ENCODE results near the gene SIT1.

The SIT1 gene

GRCh38 chr9:35682520-35683315, 32.0 kb upstream of the SIT1 start:
- DNase-seq (ENCODE audit: low spot score): no peak

DNA sequence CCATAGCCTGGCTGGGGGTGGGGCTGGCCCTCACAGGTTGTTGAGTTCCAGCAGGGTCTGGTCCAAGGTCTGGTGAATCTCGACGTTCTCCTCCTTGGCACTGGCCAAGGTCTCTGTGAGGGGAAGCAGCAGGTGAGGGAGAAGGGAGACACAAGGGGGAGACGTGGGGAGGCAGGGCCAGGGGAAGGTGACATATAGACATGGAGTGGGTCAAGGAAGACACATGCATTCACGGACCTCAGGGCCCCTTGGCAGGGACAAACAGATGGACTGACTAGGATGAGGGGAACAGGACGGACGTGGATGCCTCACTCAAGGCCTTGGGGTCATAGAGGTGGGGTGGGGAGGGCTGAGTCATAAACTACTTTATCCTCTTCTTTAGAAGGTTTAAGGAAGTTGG, 31.3 kb upstream of the SIT1 start:
- no peak for DNase-seq (ENCODE audit: low spot score)

- no peak for DNase-seq (ENCODE audit: low spot score)
These were observed 30.7 kb upstream of the SIT1 start for GRCh38 chr9:35681341-35682002.

GRCh38 chr9:35680331-35681105, 29.8 kb upstream of the SIT1 start:
- no peak for DNase-seq (ENCODE audit: low spot score)

DNA sequence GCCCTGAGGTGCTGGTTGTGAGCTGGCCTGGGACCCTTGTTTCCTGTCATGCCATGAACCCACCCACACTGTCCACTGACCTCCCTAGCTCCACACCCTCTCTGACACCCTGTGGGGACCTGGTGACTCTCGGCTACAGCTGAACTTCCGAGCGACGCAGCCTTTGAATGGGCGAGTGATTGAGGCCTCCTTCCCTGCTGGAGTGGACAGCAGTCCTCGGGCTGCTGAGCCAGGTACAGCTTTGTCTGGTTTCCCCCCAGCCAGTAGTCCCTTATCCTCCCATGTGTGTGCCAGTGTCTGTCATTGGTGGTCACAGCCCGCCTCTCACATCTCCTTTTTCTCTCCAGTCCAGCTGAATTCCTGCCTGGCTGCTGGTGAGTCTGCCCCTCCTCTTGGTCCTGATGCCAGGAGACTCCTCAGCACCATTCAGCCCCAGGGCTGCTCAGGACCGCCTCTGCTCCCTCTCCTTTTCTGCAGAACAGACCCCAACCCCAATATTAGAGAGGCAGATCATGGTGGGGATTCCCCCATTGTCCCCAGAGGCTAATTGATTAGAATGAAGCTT, 29.1 kb upstream of the SIT1 start:
- DNase-seq (ENCODE audit: low spot score): no peak

DNA sequence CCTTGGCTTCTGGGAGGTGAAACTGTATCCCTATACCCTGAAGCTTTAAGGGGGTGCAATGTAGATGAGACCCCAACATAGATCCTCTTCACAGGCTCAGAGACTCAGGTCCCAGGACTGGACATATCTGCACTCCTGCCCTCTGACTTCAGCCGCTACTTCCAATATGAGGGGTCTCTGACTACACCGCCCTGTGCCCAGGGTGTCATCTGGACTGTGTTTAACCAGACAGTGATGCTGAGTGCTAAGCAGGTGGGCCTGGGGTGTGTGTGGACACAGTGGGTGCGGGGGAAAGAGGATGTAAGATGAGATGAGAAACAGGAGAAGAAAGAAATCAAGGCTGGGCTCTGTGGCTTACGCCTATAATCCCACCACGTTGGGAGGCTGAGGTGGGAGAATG, 28.4 kb upstream of the SIT1 start:
- DNase-seq (ENCODE audit: low spot score): no peak

- DNase-seq (ENCODE audit: low spot score): no peak
These were observed 25.1 kb upstream of the SIT1 start for GRCh38 chr9:35675732-35676392.

- DNase-seq (ENCODE audit: low spot score): no peak
These were observed 24.5 kb upstream of the SIT1 start for GRCh38 chr9:35675204-35675603.

DNA sequence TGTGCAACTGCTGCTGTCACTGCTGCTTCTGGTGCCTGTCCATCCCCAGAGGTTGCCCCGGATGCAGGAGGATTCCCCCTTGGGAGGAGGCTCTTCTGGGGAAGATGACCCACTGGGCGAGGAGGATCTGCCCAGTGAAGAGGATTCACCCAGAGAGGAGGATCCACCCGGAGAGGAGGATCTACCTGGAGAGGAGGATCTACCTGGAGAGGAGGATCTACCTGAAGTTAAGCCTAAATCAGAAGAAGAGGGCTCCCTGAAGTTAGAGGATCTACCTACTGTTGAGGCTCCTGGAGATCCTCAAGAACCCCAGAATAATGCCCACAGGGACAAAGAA, 23.3 kb upstream of the SIT1 start:
- DNase-seq (ENCODE audit: low spot score): no peak

DNA sequence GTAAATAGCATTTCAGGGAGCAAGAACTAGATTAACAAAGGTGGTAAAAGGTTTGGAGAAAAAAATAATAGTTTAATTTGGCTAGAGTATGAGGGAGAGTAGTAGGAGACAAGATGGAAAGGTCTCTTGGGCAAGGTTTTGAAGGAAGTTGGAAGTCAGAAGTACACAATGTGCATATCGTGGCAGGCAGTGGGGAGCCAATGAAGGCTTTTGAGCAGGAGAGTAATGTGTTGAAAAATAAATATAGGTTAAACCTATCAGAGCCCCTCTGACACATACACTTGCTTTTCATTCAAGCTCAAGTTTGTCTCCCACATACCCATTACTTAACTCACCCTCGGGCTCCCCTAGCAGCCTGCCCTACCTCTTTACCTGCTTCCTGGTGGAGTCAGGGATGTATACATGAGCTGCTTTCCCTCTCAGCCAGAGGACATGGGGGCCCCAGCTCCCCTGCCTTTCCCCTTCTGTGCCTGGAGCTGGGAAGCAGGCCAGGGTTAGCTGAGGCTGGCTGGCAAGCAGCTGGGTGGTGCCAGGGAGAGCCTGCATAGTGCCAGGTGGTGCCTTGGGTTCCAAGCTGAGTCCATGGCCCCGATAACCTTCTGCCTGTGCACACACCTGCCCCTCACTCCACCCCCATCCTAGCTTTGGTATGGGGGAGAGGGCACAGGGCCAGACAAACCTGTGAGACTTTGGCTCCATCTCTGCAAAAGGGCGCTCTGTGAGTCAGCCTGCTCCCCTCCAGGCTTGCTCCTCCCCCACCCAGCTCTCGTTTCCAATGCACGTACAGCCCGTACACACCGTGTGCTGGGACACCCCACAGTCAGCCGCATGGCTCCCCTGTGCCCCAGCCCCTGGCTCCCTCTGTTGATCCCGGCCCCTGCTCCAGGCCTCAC, 22.6 kb upstream of the SIT1 start, which contains the start of gene CA9:
TSS of gene CA9 (plus strand) at position 797 of the 893 bp plus-strand sequence. CDS start at position 829, 32 bp downstream.
- no peak for DNase-seq (ENCODE audit: low spot score)

DNA sequence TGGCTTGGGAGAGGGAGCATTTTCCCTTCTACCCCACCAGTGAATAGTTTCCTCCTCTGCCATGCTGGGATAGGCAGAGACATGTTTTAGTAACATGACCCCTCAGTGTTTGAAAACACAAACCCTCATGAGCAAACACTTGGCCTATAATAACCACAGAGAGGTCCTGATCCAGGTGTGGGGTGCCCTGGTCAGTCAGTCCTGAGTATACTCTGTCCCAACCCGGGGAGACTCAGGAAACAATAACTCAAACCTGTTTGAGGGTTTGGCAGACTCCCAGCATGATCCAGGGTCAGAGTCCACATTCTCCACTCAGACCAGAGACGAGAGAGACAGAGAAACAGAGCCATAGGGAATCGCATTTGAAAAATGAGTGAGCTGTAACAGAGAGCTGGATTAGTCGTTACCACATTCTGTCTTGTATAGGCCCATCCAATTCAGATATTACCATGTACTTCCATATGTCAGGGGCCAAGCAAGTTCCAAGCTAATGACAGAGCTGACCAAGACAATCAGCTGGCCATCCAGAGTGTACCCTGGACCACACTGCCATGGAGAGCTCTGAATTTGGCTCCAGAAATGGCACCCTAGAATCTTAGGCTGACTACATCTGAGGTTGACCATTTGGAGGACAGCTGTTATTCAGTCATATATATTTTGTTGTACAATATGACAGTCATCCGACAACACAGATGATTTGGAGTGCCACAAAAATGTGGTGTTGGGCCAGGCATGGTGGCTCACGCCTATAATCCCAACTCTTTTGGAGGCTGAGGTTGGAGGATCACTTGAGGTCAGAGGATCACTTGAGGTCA, 18.8 kb upstream of the SIT1 start:
- DNase-seq (ENCODE audit: low spot score): no peak

DNA sequence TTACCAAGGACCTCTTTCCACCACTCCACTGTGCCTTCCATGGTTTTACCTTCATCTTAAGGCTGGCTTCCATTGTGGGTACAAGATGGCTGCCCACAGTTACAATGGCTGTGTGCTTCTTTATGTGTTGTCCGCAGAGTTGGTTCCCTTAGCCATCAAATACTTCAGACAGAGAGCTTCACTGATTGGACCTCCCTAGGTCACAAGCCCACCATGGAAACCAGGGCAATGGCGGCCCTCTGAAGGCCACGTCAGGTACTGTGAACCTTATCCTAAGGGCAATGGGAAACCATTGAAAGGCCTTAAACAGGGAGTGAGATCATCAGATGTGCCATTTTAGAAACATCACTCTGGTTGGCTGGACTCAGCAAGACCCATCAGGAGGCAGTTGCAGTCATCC, 17.2 kb upstream of the SIT1 start:
- DNase-seq (ENCODE audit: low spot score): no peak

DNA sequence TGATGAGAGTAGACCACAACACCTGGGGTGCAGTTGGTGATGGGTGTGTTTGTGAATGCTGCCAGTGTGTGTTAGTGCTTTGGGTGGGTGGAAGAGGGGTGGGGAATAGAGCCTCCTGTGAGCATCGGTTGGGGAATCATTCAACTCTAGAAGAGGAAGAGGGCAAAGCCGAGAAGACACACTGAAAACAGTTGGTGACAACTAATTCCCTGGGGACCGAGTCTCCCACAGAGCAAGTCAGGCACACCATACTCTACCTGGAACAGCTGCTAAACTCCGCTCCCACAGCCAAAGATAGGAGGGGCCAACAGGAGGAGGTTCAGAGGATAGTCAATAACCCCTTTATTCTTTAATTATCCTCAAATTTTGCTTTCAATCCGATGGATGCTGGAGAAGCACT, 15.8 kb upstream of the SIT1 start:
- DNase-seq (ENCODE audit: low spot score): no peak

DNA sequence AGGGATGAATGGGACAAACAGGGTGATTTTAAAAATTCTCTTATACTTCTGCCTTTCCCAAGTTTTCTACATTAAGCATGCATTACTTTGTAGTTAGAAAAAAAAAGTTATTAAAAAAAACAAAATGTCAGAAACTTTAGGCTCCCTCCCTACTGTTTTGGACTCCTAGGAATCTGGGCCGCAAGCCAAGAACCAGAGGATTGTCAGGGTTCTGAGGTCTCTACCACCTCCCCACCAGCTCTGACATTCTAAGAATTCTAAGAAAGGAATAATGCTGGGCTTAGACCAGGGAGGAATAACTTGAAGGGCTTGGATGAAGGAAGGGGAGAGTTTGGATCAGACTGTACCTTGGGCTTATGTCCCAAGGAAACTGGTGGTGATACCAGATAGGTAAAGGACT, 15.3 kb upstream of the SIT1 start:
- no peak for DNase-seq (ENCODE audit: low spot score)

GRCh38 chr9:35665471-35665818, 14.7 kb upstream of the SIT1 start:
- no peak for DNase-seq (ENCODE audit: low spot score)

GRCh38 chr9:35664531-35665470, 14.1 kb upstream of the SIT1 start, which contains the start of gene ARHGEF39:
ARHGEF39 (minus strand) TSS chr9:35665195; CDS start chr9:35665169, 26 bp downstream.
- DNase-seq (ENCODE audit: low spot score): peak; percentile 96

DNA sequence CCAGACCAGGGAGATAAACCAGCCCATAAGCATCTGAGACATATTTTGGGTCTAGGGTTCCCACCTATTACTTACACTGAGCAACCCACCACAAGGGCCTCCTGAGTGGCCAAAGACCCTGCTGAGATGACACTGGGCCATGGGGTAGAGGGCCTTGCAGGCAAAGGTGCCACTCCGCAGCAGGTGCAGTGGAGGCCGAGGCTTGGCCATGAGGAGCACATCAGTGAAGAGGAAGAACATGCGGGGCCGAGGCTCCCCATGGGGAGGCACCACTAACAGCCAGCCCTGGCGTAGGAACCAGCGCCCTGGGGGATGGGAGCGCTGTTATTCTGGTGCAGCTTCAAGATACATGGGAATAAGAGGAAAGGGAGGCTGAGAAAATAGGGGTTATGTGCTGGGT, 11.7 kb upstream of the SIT1 start:
- DNase-seq (ENCODE audit: low spot score): no peak

GRCh38 chr9:35661756-35662350, 11.1 kb upstream of the SIT1 start:
- DNase-seq (ENCODE audit: low spot score): no peak

GRCh38 chr9:35660966-35661415, 10.3 kb upstream of the SIT1 start:
- no peak for DNase-seq (ENCODE audit: low spot score)

Measured in D341Med (cell line).